Activated CD8-positive, alpha-beta T cell treated with anti-CD3 and anti-CD28 coated beads for 36 hours (primary cell): Measurements from ENCODE around the gene PDLIM1. TPM values are rescaled to one million over a fixed set of nuclear protein-coding genes. Genes with fewer than 3 reads are reported as not detected.

Source experiments
- ATAC-seq: fragments of 200-7000 bp; cut with Tn5 transposase; one replicate; pipeline ENCODE4 v1.10.0; 2021; ENCODE audit warnings: mild to moderate bottlenecking, moderate library complexity
- CTCF ChIA-PET: fragments of 350-600 bp; sonication (Branson Sonifier 250); formaldehyde crosslinking; loops from one replicate; lab custom pipeline; 2021; ENCODE audit warnings: antibody characterized with exemption; lab: Charles Lee
- POLR2A ChIA-PET: fragments of 350-600 bp; sonication (Branson Sonifier 250); formaldehyde crosslinking; loops from one replicate; lab custom pipeline; 2021; ENCODE audit warnings: antibody characterized with exemption; lab: Charles Lee
- DNase-seq: peaks from one replicate; pipeline ENCODE4 v3.0.0-alpha.2; 2020
- H3K27ac Mint-ChIP-seq: one replicate; pipeline ENCODE4 v1.8.0; 2021; ENCODE audit warnings: mild to moderate bottlenecking, mixed read lengths
- H3K27me3 Mint-ChIP-seq: one replicate; pipeline ENCODE4 v1.8.0; 2021; ENCODE audit warnings: mixed read lengths
- H3K36me3 Mint-ChIP-seq: one replicate; pipeline ENCODE4 v1.8.0; 2021; ENCODE audit warnings: low read depth, mixed read lengths
- H3K4me1 Mint-ChIP-seq: one replicate; pipeline ENCODE4 v1.8.0; 2021; ENCODE audit warnings: low read depth, mixed read lengths
- H3K4me3 Mint-ChIP-seq: one replicate; pipeline ENCODE4 v1.8.0; 2021; ENCODE audit warnings: mild to moderate bottlenecking, moderate library complexity, mixed read lengths
- H3K9me3 Mint-ChIP-seq: one replicate; pipeline ENCODE4 v1.8.0; 2021; ENCODE audit warnings: mixed read lengths
- CTCF ChIP-seq: fragments of 200-600 bp; IDR thresholded peaks from one replicate; pipeline ENCODE4 v1.8.0; 2022; ENCODE audit warnings: antibody characterized with exemption, mild to moderate bottlenecking
- intact Hi-C: fragments of 100-400 bp; cut with micrococcal nuclease; formaldehyde crosslinking; loops from one replicate; pipeline ENCODE4 v1.10.0; 2022
- total RNA-seq, 2 experiments: library from RNA; stranded (reverse); gene quantifications; one replicate each; pipeline ENCODE4 v1.2.3, GENCODE V29; 2021

PDLIM1 gene
- total RNA-seq, 2 experiments from 2014 or later, result 0.74 to 1.1 TPM

DNA sequence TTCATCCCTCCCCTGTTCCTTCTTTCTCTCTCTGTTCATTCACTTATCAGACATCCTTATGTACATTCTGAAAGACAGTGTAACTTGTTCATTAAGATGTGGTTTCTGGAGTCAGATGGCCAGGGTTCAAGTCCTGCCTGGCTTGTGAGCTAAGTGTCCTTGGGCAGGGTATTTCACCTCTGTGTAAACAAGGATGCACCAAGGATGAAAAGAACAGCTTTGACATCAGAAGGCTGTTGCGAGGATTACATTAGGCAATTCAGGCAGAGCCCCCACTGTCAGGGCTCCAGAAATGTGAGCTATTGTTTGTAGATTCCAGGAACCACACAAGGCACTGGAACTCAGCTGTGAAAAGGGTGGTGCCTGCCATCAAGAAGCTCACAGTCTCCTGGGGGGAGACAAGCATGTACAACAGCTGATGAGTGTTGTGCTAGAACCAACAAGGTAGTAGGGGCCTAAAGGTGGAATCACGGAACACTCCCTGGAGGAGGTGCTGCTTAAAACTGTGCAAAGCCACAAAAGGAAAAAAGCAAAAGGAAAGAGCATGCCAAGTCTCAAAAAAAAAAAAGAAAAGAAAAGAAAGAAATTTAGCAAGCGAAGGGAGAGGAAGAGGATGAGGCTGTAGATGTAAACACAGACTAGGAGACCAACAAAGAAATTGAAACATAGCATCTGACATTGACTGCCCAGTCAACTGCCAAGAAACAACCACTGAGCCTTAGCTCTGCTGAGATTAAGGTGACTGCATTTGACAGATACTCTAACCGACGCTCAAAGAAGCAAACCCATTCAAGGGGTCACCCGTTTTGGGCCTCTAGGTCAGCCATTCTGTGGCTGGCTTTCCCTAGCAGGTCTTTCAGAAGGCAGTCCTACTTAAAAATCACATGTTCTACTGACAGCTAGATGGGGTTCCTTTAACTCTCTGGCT lies 12.5 kb downstream of the PDLIM1 start:
- Mint-ChIP-seq H3K36me3 (no peaks in the 10 kb centered on the region), H3K4me3 (no peak overlapping the region), H3K4me1 (no peaks in the 10 kb centered on the region), H3K9me3 (no peaks in the 10 kb centered on the region), H3K27me3 (no peaks in the 10 kb centered on the region), H3K27ac (no peak overlapping the region)
- TF ChIP-seq CTCF, result no peak
- ChIA-PET POLR2A (no interaction called here), CTCF (interaction anchor here (1.1 to 1.3 kb wide), 3 partner anchors 9 to 85 kb away, joined by 3 to 6 read pairs (median 4); no protein-coding TSS in a partner anchor)
- intact Hi-C loops, result no loop called here
- no peak for ATAC-seq
- no peak for DNase-seq

DNA sequence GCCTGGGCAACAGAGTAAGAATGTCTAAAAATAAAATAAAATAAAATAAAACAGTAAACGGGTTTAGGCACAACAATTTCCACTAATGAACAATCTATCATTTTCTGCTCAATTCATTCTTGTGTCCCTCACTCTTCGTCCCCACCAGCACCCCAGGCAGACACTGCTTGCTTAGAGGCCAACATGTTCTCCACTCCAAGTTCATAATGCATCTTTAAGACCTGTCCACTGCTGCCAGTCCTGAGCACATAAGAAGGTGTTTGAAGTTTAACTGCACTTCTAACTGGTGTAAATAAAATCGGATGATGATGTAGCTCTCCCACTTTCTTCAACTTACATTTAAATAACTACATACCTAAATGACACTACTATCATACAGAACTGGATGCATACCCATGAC lies 13.2 kb downstream of the PDLIM1 start:
- H3K27me3 Mint-ChIP-seq, result no peaks in the 10 kb centered on the region
- no peaks in the 10 kb centered on the region for H3K9me3 Mint-ChIP-seq
- ChIA-PET CTCF (interaction anchor here (1.1 to 1.3 kb wide), 2 partner anchors 8 to 85 kb away, joined by 4 to 6 read pairs; no protein-coding TSS in a partner anchor), POLR2A (no interaction called here)
- intact Hi-C loops, result no loop called here
- no peaks in the 10 kb centered on the region for H3K36me3 Mint-ChIP-seq
- H3K27ac Mint-ChIP-seq, result no peak overlapping the region
- ATAC-seq (no peak), DNase-seq (no peak)
- TF ChIP-seq CTCF, result no peak
- no peaks in the 10 kb centered on the region for H3K4me1 Mint-ChIP-seq
- no peak overlapping the region for H3K4me3 Mint-ChIP-seq

- intact Hi-C loops, result no loop called here
- H3K4me1 Mint-ChIP-seq, result no peaks in the 10 kb centered on the region
- no peak overlapping the region for H3K4me3 Mint-ChIP-seq
- no peaks in the 10 kb centered on the region for H3K36me3 Mint-ChIP-seq
- no peaks in the 10 kb centered on the region for H3K27me3 Mint-ChIP-seq
- DNase-seq (no peak), ATAC-seq (no peak)
- POLR2A ChIA-PET, result no interaction called here
- no peak for TF ChIP-seq CTCF
- H3K9me3 Mint-ChIP-seq, result no peaks in the 10 kb centered on the region
- CTCF ChIA-PET, result no interaction called here
- no peak overlapping the region for H3K27ac Mint-ChIP-seq
Measured at GRCh38 chr10:95277201-95277570, 13.6 kb downstream of the PDLIM1 start.

GRCh38 chr10:95276367-95277200 lies 14.2 kb downstream of the PDLIM1 start:
- TF ChIP-seq CTCF, result no peak
- H3K4me3 Mint-ChIP-seq, result no peak overlapping the region
- H3K4me1 Mint-ChIP-seq, result no peaks in the 10 kb centered on the region
- no peaks in the 10 kb centered on the region for H3K27me3 Mint-ChIP-seq
- H3K27ac Mint-ChIP-seq, result no peak overlapping the region
- H3K36me3 Mint-ChIP-seq, result no peaks in the 10 kb centered on the region
- ATAC-seq (no peak), DNase-seq (no peak)
- ChIA-PET POLR2A (no interaction called here), CTCF (no interaction called here)
- intact Hi-C loops, result no loop called here
- H3K9me3 Mint-ChIP-seq, result no peaks in the 10 kb centered on the region
